Ectodermal cell (in vitro differentiated cells): ENCODE results near the gene TPD52L2.

ENCODE experiments used
- H3K27ac ChIP-seq: 2 replicates; pipeline ENCODE4 v1.7.0; 2013; ENCODE audit warnings: mild to moderate bottlenecking, low read depth, low read length; ENCODE audit not compliant: insufficient read depth, poor library complexity, severe bottlenecking
- H3K27me3 ChIP-seq: 2 replicates; pipeline ENCODE4 v1.7.0; 2013; ENCODE audit warnings: mild to moderate bottlenecking, low read length; ENCODE audit not compliant: insufficient read depth, control insufficient read depth, poor library complexity, severe bottlenecking
- H3K36me3 ChIP-seq: one replicate; pipeline ENCODE4 v1.7.0; 2013; ENCODE audit warnings: low read length; ENCODE audit not compliant: control insufficient read depth, insufficient read depth
- H3K4me1 ChIP-seq: one replicate; pipeline ENCODE4 v1.7.0; 2013; ENCODE audit warnings: low read length; ENCODE audit not compliant: control insufficient read depth, insufficient read depth
- H3K4me3 ChIP-seq: 2 replicates; pipeline ENCODE4 v1.7.0; 2013; ENCODE audit warnings: low read depth, low read length, control low read depth; ENCODE audit not compliant: insufficient read depth
- H3K9me3 ChIP-seq: 2 replicates; pipeline ENCODE4 v1.7.0; 2013; ENCODE audit warnings: mild to moderate bottlenecking, low read length, moderate library complexity; ENCODE audit not compliant: control insufficient read depth
- WGBS, 2 experiments: methylation state at CpG; one replicate each; pipeline ENCODE4 v1.1.7; 2013; ENCODE audit warnings: missing lambda C conversion rate in 2 of 2; 5-methylcytosine and 5-hydroxymethylcytosine counted together

TPD52L2 gene

DNA sequence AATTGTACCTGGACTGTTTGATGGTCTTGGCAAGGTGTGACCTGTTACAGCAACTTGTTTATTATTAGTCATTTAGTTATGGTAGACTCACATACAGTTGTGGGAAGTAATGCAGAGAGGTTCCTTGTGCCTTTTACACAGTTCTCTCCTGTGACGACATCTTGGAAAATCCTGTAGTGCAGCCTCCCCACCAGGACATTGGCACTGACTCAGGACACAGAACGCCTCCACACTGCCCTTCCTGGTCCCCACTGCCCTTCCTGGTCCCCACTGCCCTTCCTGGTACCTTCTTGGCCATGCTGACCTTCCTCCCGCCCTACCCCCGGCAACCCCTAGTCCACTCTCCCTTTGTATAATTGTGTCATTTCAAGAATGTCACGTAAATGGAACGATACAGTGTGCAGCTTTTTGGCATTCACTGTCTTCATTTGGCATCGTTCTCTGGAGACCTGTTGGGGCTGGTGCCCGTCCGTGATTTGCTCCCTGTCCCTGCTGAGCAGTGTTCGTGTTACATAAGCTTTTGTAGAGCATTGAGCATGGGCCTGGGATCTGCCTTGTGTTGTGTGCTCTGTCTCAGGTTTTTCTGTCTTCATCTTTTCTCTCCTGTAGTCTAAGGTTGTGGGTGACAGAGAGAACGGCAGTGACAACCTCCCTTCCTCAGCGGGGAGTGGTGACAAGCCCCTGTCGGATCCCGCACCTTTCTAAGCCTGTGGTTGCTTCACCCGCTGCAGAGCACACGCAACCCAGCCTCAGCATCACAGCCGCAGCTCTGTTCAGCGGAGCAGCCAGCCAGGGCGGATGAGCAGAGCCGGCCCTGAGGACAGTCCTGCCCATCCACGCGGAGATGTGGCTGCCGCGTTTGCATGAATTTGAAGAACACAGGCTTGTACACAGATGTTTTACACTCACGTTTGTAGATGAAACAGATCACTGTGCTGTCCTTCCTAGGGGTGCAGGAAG, 24.5 kb downstream of the TPD52L2 start:
- Histone ChIP-seq H3K27ac (no peak overlapping the region), H3K36me3 (peaks cover 14% of the 10 kb centered on the region)
- 94 to 95% methylated on average over 25 of the region's 25 CpGs for WGBS, 2 experiments

GRCh38 chr20:63890201-63890576, 25.1 kb downstream of the TPD52L2 start:
- Histone ChIP-seq H3K4me3 (no peak overlapping the region), H3K27me3 (peaks cover 5% of the 10 kb centered on the region), H3K9me3 (no peaks in the 10 kb centered on the region), H3K4me1 (no peaks in the 10 kb centered on the region), H3K36me3 (peaks cover 10% of the 10 kb centered on the region), H3K27ac (no peak overlapping the region)
- WGBS, 2 experiments: 94 to 95% methylated on average over 7 of the region's 7 CpGs

More for the DNA sequence above, 24.5 kb downstream of the TPD52L2 start:
- Histone ChIP-seq H3K4me3 (no peak overlapping the region), H3K4me1 (no peaks in the 10 kb centered on the region), H3K27me3 (peaks cover 5% of the 10 kb centered on the region), H3K9me3 (no peaks in the 10 kb centered on the region)

DNA sequence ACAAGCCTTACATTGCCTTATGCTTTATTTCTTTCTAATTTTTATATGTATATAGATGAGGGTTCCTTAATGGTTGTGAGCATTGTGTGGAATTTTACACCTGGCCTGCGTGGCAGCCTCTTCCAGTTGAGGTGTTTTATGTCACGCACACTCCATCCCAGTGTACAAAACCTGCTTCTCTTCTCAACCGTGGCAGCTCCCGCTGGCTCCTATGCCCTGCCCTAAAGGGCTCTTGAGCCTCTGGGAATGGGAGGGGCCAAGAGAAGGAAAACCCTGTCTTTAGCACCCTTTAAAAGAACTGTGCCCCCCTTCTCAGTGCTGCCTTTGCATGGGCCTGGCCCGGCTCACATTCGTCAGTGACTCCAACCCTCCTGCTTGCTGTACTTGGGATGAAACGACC, 25.5 kb downstream of the TPD52L2 start:
- 93 to 96% methylated on average over 7 of the region's 7 CpGs for WGBS, 2 experiments
- Histone ChIP-seq H3K27me3 (peaks cover 5% of the 10 kb centered on the region), H3K9me3 (no peaks in the 10 kb centered on the region), H3K36me3 (peaks cover 10% of the 10 kb centered on the region), H3K4me3 (no peak overlapping the region), H3K4me1 (no peaks in the 10 kb centered on the region), H3K27ac (no peak overlapping the region)

DNA sequence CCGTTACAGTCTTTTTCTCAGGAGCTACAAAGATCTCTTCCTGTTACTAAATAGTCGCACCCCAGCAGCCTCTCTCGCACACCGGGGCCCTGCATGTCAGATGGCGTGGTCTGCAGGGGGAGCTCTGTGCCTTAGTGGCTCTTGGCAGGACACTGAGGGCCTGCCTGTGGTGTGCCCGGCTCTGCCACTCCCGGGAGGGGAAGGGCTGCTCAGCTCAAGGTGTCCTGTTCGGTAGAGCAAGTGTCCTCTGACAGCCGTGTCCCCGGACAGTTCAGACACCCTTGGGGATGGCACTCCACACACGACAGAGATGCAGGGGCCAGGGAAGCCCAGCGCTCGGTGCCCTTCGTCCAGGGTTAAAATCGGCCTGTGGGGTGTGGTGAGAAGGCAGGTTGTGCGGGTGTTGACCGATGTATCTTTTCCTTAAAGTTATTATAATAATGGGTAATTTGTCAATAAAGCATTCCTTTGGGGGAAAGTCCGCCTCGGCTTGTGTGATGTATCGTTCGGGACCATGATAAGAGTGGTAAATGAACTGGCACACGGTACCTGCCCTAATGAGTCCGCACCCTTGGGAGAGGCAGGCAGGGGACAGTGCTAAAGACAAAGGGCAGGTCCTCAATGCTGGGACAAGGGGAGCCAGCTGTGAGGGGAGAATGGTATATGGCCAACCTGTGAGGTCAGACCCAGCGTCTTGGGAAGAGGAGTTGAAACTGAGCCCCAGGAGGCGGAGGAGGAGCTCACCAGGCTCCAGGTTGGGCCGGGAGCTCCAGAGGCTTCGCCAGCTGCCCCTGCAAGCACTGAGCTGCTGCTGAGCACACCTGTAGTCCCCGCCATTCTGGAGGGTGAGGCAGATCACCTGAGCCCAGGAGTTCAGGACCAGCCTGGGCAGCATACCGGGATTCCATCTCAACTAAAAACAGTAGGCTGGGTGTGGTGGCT, 26.3 kb downstream of the TPD52L2 start:
- H3K4me1 ChIP-seq: peaks cover 5% of the 10 kb centered on the region
- no peak overlapping the region for H3K27ac ChIP-seq
- peaks cover 10% of the 10 kb centered on the region for H3K36me3 ChIP-seq
- H3K4me3 ChIP-seq: no peak overlapping the region
- H3K27me3 ChIP-seq: peaks cover 5% of the 10 kb centered on the region
- no peaks in the 10 kb centered on the region for H3K9me3 ChIP-seq
- WGBS, 2 experiments: 92 to 94% methylated on average over 29 of the region's 29 CpGs

DNA sequence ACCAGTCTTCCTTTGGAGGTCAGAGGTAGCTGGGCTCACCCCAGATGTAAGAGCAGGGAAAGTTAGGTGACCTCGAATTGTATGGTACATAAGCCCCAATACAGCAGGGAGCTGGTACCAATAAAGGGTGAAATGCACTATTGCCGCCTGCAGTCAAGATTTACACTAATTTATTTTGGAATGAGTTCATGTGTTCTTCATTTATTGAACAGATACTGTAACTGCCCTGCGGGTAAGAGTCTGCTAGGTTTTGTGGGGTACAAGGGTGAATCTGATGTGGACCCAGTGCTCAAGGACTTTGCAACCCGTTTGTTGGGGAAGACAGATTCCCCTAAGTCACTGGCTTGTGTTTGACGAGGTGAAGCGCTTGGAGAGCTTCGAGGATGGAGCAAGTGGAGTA, 27.3 kb downstream of the TPD52L2 start:
- Histone ChIP-seq H3K4me1 (peaks cover 9% of the 10 kb centered on the region), H3K36me3 (peaks cover 10% of the 10 kb centered on the region), H3K9me3 (no peaks in the 10 kb centered on the region), H3K4me3 (no peak overlapping the region), H3K27me3 (peaks cover 5% of the 10 kb centered on the region), H3K27ac (no peak overlapping the region)
- 91% methylated on average over 7 of the region's 7 CpGs for WGBS, 2 experiments

- peaks cover 10% of the 10 kb centered on the region for H3K36me3 ChIP-seq
- H3K27ac ChIP-seq: no peak overlapping the region
- 49 to 52% methylated on average over 6 of the region's 6 CpGs for WGBS, 2 experiments
- H3K4me3 ChIP-seq: no peak overlapping the region
- H3K4me1 ChIP-seq: peaks cover 9% of the 10 kb centered on the region
- H3K27me3 ChIP-seq: peaks cover 5% of the 10 kb centered on the region
- H3K9me3 ChIP-seq: no peaks in the 10 kb centered on the region
Observed at GRCh38 chr20:63893999-63894357, 28.9 kb downstream of the TPD52L2 start.

- Histone ChIP-seq H3K9me3 (no peaks in the 10 kb centered on the region), H3K36me3 (peaks cover 10% of the 10 kb centered on the region), H3K27ac (no peak within 1 kb of the TSS), H3K4me1 (peaks cover 9% of the 10 kb centered on the region), H3K27me3 (peaks cover 5% of the 10 kb centered on the region), H3K4me3 (peak within 1 kb of the TSS; percentile 61)
- 2% methylated on average over 82 of the region's 82 CpGs for WGBS, 2 experiments
Observed at GRCh38 chr20:63894358-63895201, 29.5 kb downstream of the TPD52L2 start, which contains the start of gene DNAJC5. TSS of gene DNAJC5 (plus strand) at chr20:63895126. CDS start at chr20:63928346, 33,220 bp downstream.

GRCh38 chr20:63895202-63895951, 30.3 kb downstream of the TPD52L2 start:
- Histone ChIP-seq H3K9me3 (no peaks in the 10 kb centered on the region), H3K4me3 (peak overlapping the region; percentile 61), H3K27ac (no peak overlapping the region), H3K36me3 (peaks cover 6% of the 10 kb centered on the region), H3K27me3 (peaks cover 5% of the 10 kb centered on the region), H3K4me1 (peaks cover 9% of the 10 kb centered on the region)
- 0 to 1% methylated on average over 87 of the region's 87 CpGs for whole genome bisulfite sequencing, 2 experiments

GRCh38 chr20:63895952-63896263, 30.8 kb downstream of the TPD52L2 start:
- 26 to 32% methylated on average over 5 of the region's 5 CpGs for WGBS, 2 experiments
- H3K4me3 ChIP-seq: peak overlapping the region; percentile 61

More at GRCh38 chr20:63895952-63896263, 30.8 kb downstream of the TPD52L2 start:
- Histone ChIP-seq H3K27me3 (peaks cover 5% of the 10 kb centered on the region), H3K36me3 (peaks cover 2% of the 10 kb centered on the region), H3K27ac (no peak overlapping the region), H3K4me1 (peaks cover 9% of the 10 kb centered on the region), H3K9me3 (no peaks in the 10 kb centered on the region)
